GM12891 (cell line): ENCODE measurements around the gene CNIH3.

ENCODE experiments used
- PAX5 ChIP-seq: IDR thresholded peaks from 2 replicates; pipeline ENCODE4 v1.6.1; 2011; ENCODE audit warnings: low read length, moderate library complexity, mild to moderate bottlenecking; ENCODE audit not compliant: insufficient read depth, severe bottlenecking
- POLR2A ChIP-seq: IDR thresholded peaks from 2 replicates; pipeline ENCODE4 v1.6.1; 2011; ENCODE audit warnings: low read depth, low read length, control low read depth
- POLR2AphosphoS5 ChIP-seq: IDR thresholded peaks from 2 replicates; pipeline ENCODE4 v1.6.1; 2011; ENCODE audit warnings: low read depth, low read length, control low read depth
- POU2F2 ChIP-seq: IDR thresholded peaks from 2 replicates; pipeline ENCODE4 v1.6.1; 2011; ENCODE audit warnings: low read depth, mild to moderate bottlenecking, control low read depth, low read length, moderate library complexity
- SPI1 ChIP-seq: IDR thresholded peaks from 2 replicates; pipeline ENCODE4 v1.6.1; 2011; ENCODE audit warnings: low read depth, low read length, control low read depth
- TAF1 ChIP-seq: IDR thresholded peaks from 2 replicates; pipeline ENCODE4 v1.6.1; 2011; ENCODE audit warnings: low read depth, low read length, control low read depth

- TF ChIP-seq POU2F2 (no peak), POLR2A (no peak), POLR2AphosphoS5 (no peak), SPI1 (no peak), TAF1 (no peak), PAX5 (no peak)
Observed at GRCh38 chr1:224731633-224732032, 115.5 kb downstream of the CNIH3 start.
